ENCODE data around the gene MT1HL1. TPM values are rescaled to one million over a fixed set of nuclear protein-coding genes. Genes with fewer than 3 reads are reported as not detected.

The MT1HL1 gene
- total RNA-seq, 1 experiment from 2014 or later, result not detected

- WGBS (ENCODE audit: extremely low coverage, insufficient read length, low lambda C conversion rate), result no CpG with 5 or more reads among the region's 13 CpGs
- Histone ChIP-seq H4K91ac (ENCODE audit: insufficient read length, low read depth, low read length) (no peak overlapping the region), H2BK5ac (ENCODE audit: insufficient read length, low read length) (no peak overlapping the region), H2AK5ac (ENCODE audit: insufficient read length, low read length) (no peak overlapping the region), H3K27me3 (ENCODE audit: insufficient read depth, low read length) (no peaks in the 10 kb centered on the region), H3K56ac (ENCODE audit: insufficient read length, low read depth, low read length) (no peak overlapping the region), H3K9ac (ENCODE audit: extremely low read depth, insufficient read length, low read length) (no peak overlapping the region), H4K5ac (ENCODE audit: insufficient read length, low read depth, low read length) (no peak overlapping the region), H2BK120ac (ENCODE audit: low read depth, low read length, poor library complexity, severe bottlenecking) (no peak overlapping the region), H3K4me1 (ENCODE audit: insufficient read depth, low read length) (no peaks in the 10 kb centered on the region), H4K8ac (replicated peaks; ENCODE audit: insufficient read length, low read depth, low read length) (no peak overlapping the region), H3K23me2 (ENCODE audit: insufficient read length, low read depth, low read length, poor library complexity, severe bottlenecking) (no peaks in the 10 kb centered on the region), H3K79me2 (ENCODE audit: insufficient read depth, low read length) (no peaks in the 10 kb centered on the region), H3K79me1 (ENCODE audit: insufficient read depth, low read depth, low read length, poor library complexity, severe bottlenecking) (no peaks in the 10 kb centered on the region), H2AFZ (ENCODE audit: low read length) (no peak overlapping the region), H2BK20ac (ENCODE audit: low read depth, low read length, poor library complexity, severe bottlenecking) (no peak overlapping the region), H3K23ac (ENCODE audit: insufficient read length, low read depth, low read length) (no peak overlapping the region), H2BK15ac (ENCODE audit: low read depth, low read length) (no peak overlapping the region), H3K4ac (ENCODE audit: low read depth, low read length) (no peak overlapping the region), H4K20me1 (ENCODE audit: control insufficient read depth, insufficient read depth, insufficient read length) (no peaks in the 10 kb centered on the region), H3K27ac (ENCODE audit: insufficient read length, low read depth, low read length) (no peak overlapping the region), H3K4me2 (ENCODE audit: insufficient read depth, insufficient read length, low read length) (no peak overlapping the region), H2BK12ac (ENCODE audit: insufficient read length, low read depth, low read length) (no peak overlapping the region), H3K9me3 (ENCODE audit: control insufficient read depth, low read depth, low read length) (no peaks in the 10 kb centered on the region), H3K14ac (ENCODE audit: insufficient read depth, low read length) (no peak overlapping the region), H3K18ac (ENCODE audit: insufficient read length, low read depth, low read length) (no peak overlapping the region), H3T11ph (ENCODE audit: low read length) (no peak overlapping the region)
- no peak for TF ChIP-seq CTCF (conservative IDR thresholded peaks at IDR 0.05)
- Mint-ChIP-seq H3K27ac (no peak overlapping the region), H3K4me3 (no peak overlapping the region), H3K9me3 (peaks cover 0 to 3% of the 10 kb centered on the region in 2 experiments; a peak in 2 of 5 replicates), H3K27me3 (ENCODE audit: low read depth) (peaks cover 2% of the 10 kb centered on the region; the same call in 1 of the 2 replicates), H3K4me1 (peaks cover 3 to 6% of the 10 kb centered on the region in 2 experiments), H3K36me3 (ENCODE audit: insufficient read depth in 1 of 3, low read depth in 3 of 3) (no peaks in the 10 kb centered on the region; a peak in 1 of 7 replicates)
- no peak for DNase-seq
Measured at GRCh38 chr1:236979149-236979900, 24.9 kb downstream of the MT1HL1 start.
